ENCODE results near the gene BCR. TPM values are rescaled to one million over a fixed set of nuclear protein-coding genes. Genes with fewer than 3 reads are reported as not detected.

BCR gene
- total RNA-seq, 2 experiments from 2014 or later: 30.4 to 32.0 TPM

DNA sequence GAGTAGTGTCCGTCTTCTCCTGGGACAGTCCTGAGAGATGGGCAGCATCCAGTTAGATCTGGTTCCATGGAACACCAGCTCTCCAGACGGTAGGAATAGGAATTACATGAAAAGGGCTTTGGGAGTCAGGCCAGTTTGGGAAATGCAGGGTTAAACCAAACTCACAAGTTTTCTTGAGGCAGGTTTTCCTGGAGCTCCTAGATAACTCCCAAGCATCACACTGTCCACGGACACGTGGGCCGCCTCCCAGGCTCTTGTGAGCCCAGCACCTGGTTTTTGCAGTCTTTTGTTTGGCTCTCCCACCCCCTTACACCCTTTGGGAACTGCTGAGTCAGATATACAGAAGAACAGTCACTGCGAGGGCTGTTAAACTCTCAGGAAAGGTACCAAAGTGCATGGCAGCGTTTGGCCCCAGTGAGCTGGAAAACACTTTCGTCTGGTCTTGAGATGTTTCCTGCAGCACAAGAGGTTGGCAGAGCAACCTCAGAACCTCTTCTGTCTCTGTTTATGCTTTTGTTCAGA is 90.0 kb downstream of the BCR start:
- POLR2A ChIA-PET: no interaction called here
- peak overlapping the region; percentile 21 for H3K27ac Mint-ChIP-seq

DNA sequence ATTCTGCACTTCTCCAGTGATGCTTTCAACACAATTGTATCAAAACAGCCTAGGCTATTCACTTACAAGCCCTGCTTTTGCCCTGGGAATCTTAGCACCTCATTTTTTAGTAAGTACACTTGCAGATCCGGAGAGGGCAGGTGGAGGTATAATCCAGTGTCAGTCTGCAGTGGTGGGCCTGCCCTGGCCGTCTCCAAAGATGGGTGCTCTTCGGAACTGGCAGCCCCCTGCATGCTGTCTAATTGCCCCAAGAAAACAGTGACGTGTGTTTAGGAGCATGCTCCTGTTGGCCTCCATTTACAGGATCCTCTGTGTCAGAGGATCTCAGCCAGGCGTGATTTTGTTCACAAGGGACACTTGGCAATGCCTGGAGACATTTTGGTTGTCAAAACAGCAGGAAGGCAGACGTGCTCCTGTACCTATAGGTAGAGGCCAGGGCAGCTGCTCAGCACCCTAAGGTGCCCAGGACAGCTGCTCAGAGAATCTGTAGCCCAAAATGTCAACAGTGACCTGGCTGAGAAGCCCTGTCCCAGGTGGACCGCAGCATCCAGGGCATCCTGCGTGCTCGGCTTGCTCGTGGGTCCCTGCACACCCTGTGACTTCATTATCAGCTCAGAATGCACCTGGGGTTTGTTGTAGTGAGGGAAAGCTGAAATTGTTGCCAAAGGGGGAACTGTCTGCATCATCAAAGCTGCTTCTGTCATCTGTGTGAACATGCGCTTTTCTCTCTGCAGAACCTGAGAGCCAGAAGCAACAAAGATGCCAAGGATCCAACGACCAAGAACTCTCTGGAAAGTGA is 90.7 kb downstream of the BCR start:
- POLR2A ChIA-PET: no interaction called here

More for the DNA sequence above, 90.0 kb downstream of the BCR start:
- DNase-seq (no peak), ATAC-seq (no peak)
- no peak overlapping the region for H3K4me3 Mint-ChIP-seq
- H3K9me3 Mint-ChIP-seq: no peaks in the 10 kb centered on the region
- H3K27me3 Mint-ChIP-seq: no peaks in the 10 kb centered on the region
- intact Hi-C loops (cut with micrococcal nuclease): no loop called here
- TF ChIP-seq, protein P1, sequence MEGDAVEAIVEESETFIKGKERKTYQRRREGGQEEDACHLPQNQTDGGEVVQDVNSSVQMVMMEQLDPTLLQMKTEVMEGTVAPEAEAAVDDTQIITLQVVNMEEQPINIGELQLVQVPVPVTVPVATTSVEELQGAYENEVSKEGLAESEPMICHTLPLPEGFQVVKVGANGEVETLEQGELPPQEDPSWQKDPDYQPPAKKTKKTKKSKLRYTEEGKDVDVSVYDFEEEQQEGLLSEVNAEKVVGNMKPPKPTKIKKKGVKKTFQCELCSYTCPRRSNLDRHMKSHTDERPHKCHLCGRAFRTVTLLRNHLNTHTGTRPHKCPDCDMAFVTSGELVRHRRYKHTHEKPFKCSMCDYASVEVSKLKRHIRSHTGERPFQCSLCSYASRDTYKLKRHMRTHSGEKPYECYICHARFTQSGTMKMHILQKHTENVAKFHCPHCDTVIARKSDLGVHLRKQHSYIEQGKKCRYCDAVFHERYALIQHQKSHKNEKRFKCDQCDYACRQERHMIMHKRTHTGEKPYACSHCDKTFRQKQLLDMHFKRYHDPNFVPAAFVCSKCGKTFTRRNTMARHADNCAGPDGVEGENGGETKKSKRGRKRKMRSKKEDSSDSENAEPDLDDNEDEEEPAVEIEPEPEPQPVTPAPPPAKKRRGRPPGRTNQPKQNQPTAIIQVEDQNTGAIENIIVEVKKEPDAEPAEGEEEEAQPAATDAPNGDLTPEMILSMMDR (IDR thresholded peaks at IDR 0.05): no peak
- CTCF ChIA-PET: interaction anchor here (1.4 to 2.3 kb wide), 2 partner anchors 12 to 93 kb away, joined by 5 to 7 read pairs; no protein-coding TSS in a partner anchor
- H3K36me3 Mint-ChIP-seq (ENCODE audit: low read depth): peaks cover 6% of the 10 kb centered on the region
- H3K4me1 Mint-ChIP-seq (ENCODE audit: low read depth): no peaks in the 10 kb centered on the region

DNA sequence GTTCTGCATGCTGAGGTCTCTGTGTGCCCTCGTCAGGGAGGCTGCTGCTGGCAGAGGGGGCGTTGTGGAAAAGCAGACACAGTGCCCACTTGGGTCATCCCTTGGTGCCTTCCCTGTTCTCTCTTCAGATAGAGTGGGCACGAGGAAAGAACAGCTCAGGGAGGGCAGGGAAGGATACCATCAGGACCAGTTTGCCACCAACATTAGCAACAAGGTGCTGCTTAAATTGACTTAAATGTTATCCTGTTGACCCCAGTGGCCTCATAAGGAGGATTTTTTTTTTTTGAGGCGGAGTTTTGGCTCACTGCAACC is 91.2 kb downstream of the BCR start:
- CTCF ChIA-PET: interaction anchor here (1.4 to 2.3 kb wide), 3 partner anchors 10 to 94 kb away, joined by 5 to 7 read pairs (median 6); no protein-coding TSS in a partner anchor

More for the DNA sequence above, 90.7 kb downstream of the BCR start:
- Mint-ChIP-seq H3K36me3 (ENCODE audit: low read depth) (peaks cover 6% of the 10 kb centered on the region), H3K27ac (no peak overlapping the region), H3K4me3 (no peak overlapping the region), H3K9me3 (no peaks in the 10 kb centered on the region), H3K27me3 (no peaks in the 10 kb centered on the region), H3K4me1 (ENCODE audit: low read depth) (no peaks in the 10 kb centered on the region)
- TF ChIP-seq, protein P1 (IDR thresholded peaks at IDR 0.05): no peak
- ATAC-seq (no peak), DNase-seq (no peak)
- intact Hi-C loops (cut with micrococcal nuclease): no loop called here
- CTCF ChIA-PET: interaction anchor here (1.4 to 2.3 kb wide), 3 partner anchors 11 to 94 kb away, joined by 5 to 7 read pairs (median 6); no protein-coding TSS in a partner anchor

DNA sequence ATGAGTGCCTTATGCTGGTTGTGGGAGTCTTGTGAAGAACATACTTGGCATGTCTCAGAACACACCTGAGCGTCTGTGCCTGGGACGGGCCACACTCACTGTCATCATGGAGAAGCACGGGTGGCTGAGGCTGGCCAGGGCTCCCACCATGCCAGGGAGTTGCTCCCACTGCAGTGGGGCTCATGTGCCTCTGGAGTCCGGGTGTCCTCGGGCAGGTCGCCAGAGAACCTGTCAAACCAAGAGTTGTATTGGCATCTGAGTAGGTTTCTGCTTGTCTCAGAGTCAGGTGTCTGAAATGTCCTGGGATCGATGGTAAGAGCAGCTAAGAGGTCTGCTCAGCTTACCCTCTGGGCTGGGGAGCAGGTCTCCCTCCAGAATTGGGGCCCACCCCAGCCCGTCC is 92.1 kb downstream of the BCR start:
- intact Hi-C loops (cut with micrococcal nuclease): no loop called here
- Mint-ChIP-seq H3K36me3 (ENCODE audit: low read depth) (peaks cover 6% of the 10 kb centered on the region), H3K9me3 (no peaks in the 10 kb centered on the region), H3K4me1 (ENCODE audit: low read depth) (peaks cover 2% of the 10 kb centered on the region), H3K27ac (no peak overlapping the region), H3K27me3 (no peaks in the 10 kb centered on the region), H3K4me3 (no peak overlapping the region)
- DNase-seq (no peak), ATAC-seq (no peak)
- ChIA-PET CTCF (interaction anchor here (1.9 kb wide), 1 partner anchor 18 kb away, joined by 6 read pairs; no protein-coding TSS in a partner anchor), POLR2A (interaction anchor here (0.6 kb wide), 1 partner anchor 26 kb away, joined by 3 read pairs; no protein-coding TSS in a partner anchor)
- TF ChIP-seq, protein P1 (IDR thresholded peaks at IDR 0.05): no peak

More for the DNA sequence above, 91.2 kb downstream of the BCR start:
- Mint-ChIP-seq H3K36me3 (ENCODE audit: low read depth) (peaks cover 6% of the 10 kb centered on the region), H3K4me1 (ENCODE audit: low read depth) (no peaks in the 10 kb centered on the region), H3K9me3 (no peaks in the 10 kb centered on the region), H3K27me3 (no peaks in the 10 kb centered on the region), H3K27ac (no peak overlapping the region), H3K4me3 (no peak overlapping the region)
- DNase-seq (no peak), ATAC-seq (no peak)
- intact Hi-C loops (cut with micrococcal nuclease): no loop called here
- TF ChIP-seq, protein P1 (IDR thresholded peaks at IDR 0.05): no peak
- POLR2A ChIA-PET: no interaction called here

DNA sequence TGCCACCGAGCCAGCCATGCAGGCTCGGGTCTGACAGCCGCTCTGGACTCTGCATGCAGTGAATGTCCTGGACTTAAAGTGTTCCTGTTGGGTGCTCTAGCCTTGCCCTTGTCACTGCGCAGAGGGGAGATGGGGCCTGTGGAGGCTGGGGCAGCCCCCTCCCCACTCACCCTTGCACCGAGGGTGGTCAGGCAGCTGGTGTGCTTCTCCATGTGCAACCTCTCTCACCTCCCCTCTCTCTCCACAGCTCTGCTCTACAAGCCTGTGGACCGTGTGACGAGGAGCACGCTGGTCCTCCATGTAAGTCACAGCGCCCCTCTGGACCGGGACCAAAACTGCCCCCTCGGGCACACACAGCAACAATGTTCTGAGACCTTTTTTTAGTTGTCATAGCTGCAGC is 92.5 kb downstream of the BCR start:
- Mint-ChIP-seq H3K36me3 (ENCODE audit: low read depth) (peaks cover 6% of the 10 kb centered on the region), H3K4me3 (no peak overlapping the region)

More for the DNA sequence above, 92.5 kb downstream of the BCR start:
- CTCF ChIA-PET: no interaction called here
- ATAC-seq (no peak), DNase-seq (no peak)
- Mint-ChIP-seq H3K4me1 (ENCODE audit: low read depth) (peaks cover 3% of the 10 kb centered on the region), H3K9me3 (no peaks in the 10 kb centered on the region), H3K27me3 (no peaks in the 10 kb centered on the region), H3K27ac (no peak overlapping the region)
- intact Hi-C loops (cut with micrococcal nuclease): no loop called here
- TF ChIP-seq, protein P1 (IDR thresholded peaks at IDR 0.05): no peak
- POLR2A ChIA-PET: no interaction called here

All from activated CD8-positive, alpha-beta T cell treated with anti-CD3 and anti-CD28 coated beads for 36 hours (primary cell).